Astrocyte (in vitro differentiated cells and primary cell): Measurements from ENCODE around the gene TTLL5.

Experiments used
- EZH2 ChIP-seq: IDR thresholded peaks from 2 replicates; pipeline ENCODE4 v1.6.1; 2012; ENCODE audit warnings: mild to moderate bottlenecking, low read length, inconsistent platforms; ENCODE audit not compliant: insufficient read depth
- TF ChIP-seq, protein P1 (sequence below): IDR thresholded peaks from 2 replicates; pipeline ENCODE4 v1.5.1; 2011; ENCODE audit warnings: low read depth, mild to moderate bottlenecking, inconsistent platforms, low read length, moderate library complexity; ENCODE audit not compliant: insufficient read depth

GRCh38 chr14:75711105-75711795 lies 50.2 kb downstream of the TTLL5 start:
- TF ChIP-seq, protein P1, sequence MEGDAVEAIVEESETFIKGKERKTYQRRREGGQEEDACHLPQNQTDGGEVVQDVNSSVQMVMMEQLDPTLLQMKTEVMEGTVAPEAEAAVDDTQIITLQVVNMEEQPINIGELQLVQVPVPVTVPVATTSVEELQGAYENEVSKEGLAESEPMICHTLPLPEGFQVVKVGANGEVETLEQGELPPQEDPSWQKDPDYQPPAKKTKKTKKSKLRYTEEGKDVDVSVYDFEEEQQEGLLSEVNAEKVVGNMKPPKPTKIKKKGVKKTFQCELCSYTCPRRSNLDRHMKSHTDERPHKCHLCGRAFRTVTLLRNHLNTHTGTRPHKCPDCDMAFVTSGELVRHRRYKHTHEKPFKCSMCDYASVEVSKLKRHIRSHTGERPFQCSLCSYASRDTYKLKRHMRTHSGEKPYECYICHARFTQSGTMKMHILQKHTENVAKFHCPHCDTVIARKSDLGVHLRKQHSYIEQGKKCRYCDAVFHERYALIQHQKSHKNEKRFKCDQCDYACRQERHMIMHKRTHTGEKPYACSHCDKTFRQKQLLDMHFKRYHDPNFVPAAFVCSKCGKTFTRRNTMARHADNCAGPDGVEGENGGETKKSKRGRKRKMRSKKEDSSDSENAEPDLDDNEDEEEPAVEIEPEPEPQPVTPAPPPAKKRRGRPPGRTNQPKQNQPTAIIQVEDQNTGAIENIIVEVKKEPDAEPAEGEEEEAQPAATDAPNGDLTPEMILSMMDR, result peak; percentile 97
- no peak for TF ChIP-seq EZH2
